PC-9 (cell line): Measurements from ENCODE around the gene GPATCH2. TPM values are rescaled to one million over a fixed set of nuclear protein-coding genes. Genes with fewer than 3 reads are reported as not detected.

Experiments used
- BruUV-seq: library from RNA; stranded (reverse); fragments of 400-500 nt; replicated peaks from 2 replicates; lab custom pipeline; 2021; lab: Mats Ljungman, UMichigan
- CTCF ChIA-PET: fragments of 300-600 bp; sonication (Branson Sonifier 250); formaldehyde crosslinking; loops from one replicate; lab custom pipeline; 2022; ENCODE audit warnings: antibody characterized with exemption; lab: Charles Lee
- POLR2A ChIA-PET: fragments of 300-600 bp; sonication (Branson Sonifier 250); formaldehyde crosslinking; loops from one replicate; lab custom pipeline; 2022; ENCODE audit warnings: antibody characterized with exemption; ENCODE audit not compliant: unreplicated experiment; lab: Charles Lee
- DNase-seq, 2 experiments: peaks; one replicate each; pipeline versions ENCODE4 v3.0.0 to v3.0.0-alpha.2; 2015 to 2022; ENCODE audit warnings: mixed read lengths in 1 of 2
- H2AFZ ChIP-seq: fragments of 200-600 bp; sonication (generic); 2 replicates; pipeline ENCODE4 v1.8.1; 2017; ENCODE audit warnings: antibody characterized with exemption
- H3F3A ChIP-seq: fragments of 200-600 bp; sonication (generic); 2 replicates; pipeline ENCODE4 v1.8.1; 2017; ENCODE audit warnings: antibody characterized with exemption, mild to moderate bottlenecking, low read depth; ENCODE audit not compliant: insufficient read depth
- H3K27ac ChIP-seq: fragments of 200-600 bp; sonication (generic); 2 replicates; pipeline ENCODE4 v1.6.1; 2016; ENCODE audit warnings: mixed run types
- H3K27me3 ChIP-seq: fragments of 200-600 bp; sonication (generic); 2 replicates; pipeline ENCODE4 v1.6.1; 2016; ENCODE audit warnings: low read depth, mixed run types; ENCODE audit not compliant: insufficient read depth
- H3K36me3 ChIP-seq: fragments of 200-600 bp; sonication (generic); 2 replicates; pipeline ENCODE4 v1.6.1; 2016; ENCODE audit warnings: low read depth, mixed run types
- H3K4me1 ChIP-seq: fragments of 200-600 bp; sonication (generic); replicated peaks from 2 replicates; pipeline ENCODE4 v1.6.1; 2016; ENCODE audit warnings: mixed run types; ENCODE audit not compliant: insufficient read depth
- H3K4me2 ChIP-seq: fragments of 200-600 bp; sonication (generic); 2 replicates; pipeline ENCODE4 v1.6.1; 2017; ENCODE audit warnings: mixed run types
- H3K4me3 ChIP-seq: fragments of 200-600 bp; sonication (generic); 2 replicates; pipeline ENCODE4 v1.6.1; 2016; ENCODE audit warnings: mixed run types
- H3K79me2 ChIP-seq: fragments of 200-600 bp; sonication (generic); 2 replicates; pipeline ENCODE4 v1.6.1; 2017; ENCODE audit warnings: low read depth, mixed run types
- H3K9me2 ChIP-seq: fragments of 200-600 bp; sonication (generic); 2 replicates; pipeline ENCODE4 v1.8.1; 2017; ENCODE audit warnings: mild to moderate bottlenecking; ENCODE audit not compliant: insufficient read depth
- H3K9me3 ChIP-seq: fragments of 200-600 bp; sonication (generic); 2 replicates; pipeline ENCODE4 v1.8.1; 2016; ENCODE audit warnings: low read depth; ENCODE audit not compliant: insufficient read depth
- H4K20me1 ChIP-seq: fragments of 200-600 bp; sonication (generic); 2 replicates; pipeline ENCODE4 v1.8.1; 2017; ENCODE audit not compliant: insufficient read depth
- EZH2 ChIP-seq: fragments of 200-600 bp; sonication (generic); IDR thresholded peaks from 2 replicates; pipeline ENCODE4 v1.8.0; 2017; ENCODE audit warnings: antibody characterized with exemption, low read depth
- intact Hi-C: fragments of 100-400 bp; cut with micrococcal nuclease; formaldehyde crosslinking; loops from one replicate; pipeline ENCODE4 v1.10.0; 2022; ENCODE audit not compliant: unreplicated experiment
- total RNA-seq: library from RNA; stranded (reverse); gene quantifications from 2 replicates; pipeline ENCODE4 v1.2.3, GENCODE V29; 2021
- TF ChIP-seq, protein P1 (sequence below): fragments of 200-600 bp; sonication (generic); conservative IDR thresholded peaks from 2 replicates; pipeline ENCODE4 v1.6.1; 2017; ENCODE audit warnings: mixed run types, antibody characterized with exemption, mild to moderate bottlenecking, moderate library complexity

The GPATCH2 gene
- total RNA-seq, 1 experiment from 2014 or later, result 14.8 TPM

GRCh38 chr1:217554849-217555248 is 76.0 kb downstream of the GPATCH2 start:
- H3K36me3 ChIP-seq, result no peaks in the 10 kb centered on the region
- TF ChIP-seq, protein P1, sequence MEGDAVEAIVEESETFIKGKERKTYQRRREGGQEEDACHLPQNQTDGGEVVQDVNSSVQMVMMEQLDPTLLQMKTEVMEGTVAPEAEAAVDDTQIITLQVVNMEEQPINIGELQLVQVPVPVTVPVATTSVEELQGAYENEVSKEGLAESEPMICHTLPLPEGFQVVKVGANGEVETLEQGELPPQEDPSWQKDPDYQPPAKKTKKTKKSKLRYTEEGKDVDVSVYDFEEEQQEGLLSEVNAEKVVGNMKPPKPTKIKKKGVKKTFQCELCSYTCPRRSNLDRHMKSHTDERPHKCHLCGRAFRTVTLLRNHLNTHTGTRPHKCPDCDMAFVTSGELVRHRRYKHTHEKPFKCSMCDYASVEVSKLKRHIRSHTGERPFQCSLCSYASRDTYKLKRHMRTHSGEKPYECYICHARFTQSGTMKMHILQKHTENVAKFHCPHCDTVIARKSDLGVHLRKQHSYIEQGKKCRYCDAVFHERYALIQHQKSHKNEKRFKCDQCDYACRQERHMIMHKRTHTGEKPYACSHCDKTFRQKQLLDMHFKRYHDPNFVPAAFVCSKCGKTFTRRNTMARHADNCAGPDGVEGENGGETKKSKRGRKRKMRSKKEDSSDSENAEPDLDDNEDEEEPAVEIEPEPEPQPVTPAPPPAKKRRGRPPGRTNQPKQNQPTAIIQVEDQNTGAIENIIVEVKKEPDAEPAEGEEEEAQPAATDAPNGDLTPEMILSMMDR, result no peak
- H3K4me2 ChIP-seq, result no peak overlapping the region
- no peaks in the 10 kb centered on the region for H3K27me3 ChIP-seq
- CTCF ChIA-PET, result no interaction called here
- no peaks in the 10 kb centered on the region for H4K20me1 ChIP-seq
- POLR2A ChIA-PET, result no interaction called here
- DNase-seq, result no peak
- no peak overlapping the region for H3K27ac ChIP-seq
- no peaks in the 10 kb centered on the region; the same call in 1 of the 2 replicates for H3F3A ChIP-seq
- intact Hi-C loops, result no loop called here
- no peaks in the 10 kb centered on the region for H3K79me2 ChIP-seq
- H3K4me1 ChIP-seq, result no peaks in the 10 kb centered on the region
- no peaks in the 10 kb centered on the region for H3K9me3 ChIP-seq
- H2AFZ ChIP-seq, result no peak overlapping the region
- no peaks in the 10 kb centered on the region for H3K9me2 ChIP-seq
- BruUV-seq, result no TSS peak
- no peak overlapping the region for H3K4me3 ChIP-seq

- TF ChIP-seq, protein P1, result no peak
- no peak for TF ChIP-seq EZH2
- ChIA-PET CTCF (no interaction called here), POLR2A (no interaction called here)
- Histone ChIP-seq H2AFZ (no peak overlapping the region), H3K27me3 (no peaks in the 10 kb centered on the region), H3K27ac (no peak overlapping the region), H4K20me1 (no peaks in the 10 kb centered on the region), H3K9me3 (no peaks in the 10 kb centered on the region), H3K4me3 (no peak overlapping the region), H3K36me3 (no peaks in the 10 kb centered on the region), H3K4me1 (no peaks in the 10 kb centered on the region), H3F3A (no peaks in the 10 kb centered on the region; the same call in 1 of the 2 replicates), H3K9me2 (no peaks in the 10 kb centered on the region), H3K79me2 (no peaks in the 10 kb centered on the region), H3K4me2 (no peak overlapping the region)
- BruUV-seq, result no TSS peak
- intact Hi-C loops, result no loop called here
- no peak for DNase-seq
Measured at GRCh38 chr1:217553949-217554509, 76.9 kb downstream of the GPATCH2 start.

- no peaks in the 10 kb centered on the region for H3K9me2 ChIP-seq
- H3K79me2 ChIP-seq, result no peaks in the 10 kb centered on the region
- no peaks in the 10 kb centered on the region for H4K20me1 ChIP-seq
- TF ChIP-seq, protein P1, result no peak
- TF ChIP-seq EZH2, result no peak
- no peak overlapping the region for H3K27ac ChIP-seq
- ChIA-PET CTCF (no interaction called here), POLR2A (no interaction called here)
- no peak for DNase-seq
- intact Hi-C loops, result no loop called here
- H3F3A ChIP-seq, result no peaks in the 10 kb centered on the region; the same call in 1 of the 2 replicates
- H3K4me3 ChIP-seq, result no peak overlapping the region
- H3K36me3 ChIP-seq, result no peaks in the 10 kb centered on the region
- no peak overlapping the region for H3K4me2 ChIP-seq
- H3K27me3 ChIP-seq, result no peaks in the 10 kb centered on the region
- no peak overlapping the region for H2AFZ ChIP-seq
- H3K9me3 ChIP-seq, result no peaks in the 10 kb centered on the region
- BruUV-seq, result no TSS peak
- H3K4me1 ChIP-seq, result no peaks in the 10 kb centered on the region
Measured at GRCh38 chr1:217552339-217552951, 78.4 kb downstream of the GPATCH2 start.
